HEK293 (cell line): ENCODE results near the gene ZNF324.

Source experiments
- EGR2 ChIP-seq: fragments of 450-650 bp; formaldehyde crosslinking; IDR thresholded peaks from 2 replicates; pipeline ENCODE4 v1.5.1; 2016; ENCODE audit warnings: low read depth, missing biosample characterization, missing genetic modification characterization
- GLI2 ChIP-seq: fragments of 450-650 bp; formaldehyde crosslinking; IDR thresholded peaks from 2 replicates; pipeline ENCODE4; 2017; ENCODE audit warnings: missing biosample characterization, missing genetic modification characterization, low read depth, borderline replicate concordance
- GLI4 ChIP-seq: fragments of 450-650 bp; formaldehyde crosslinking; IDR thresholded peaks from 2 replicates; pipeline ENCODE4 v1.5.1; 2016; ENCODE audit warnings: missing biosample characterization, missing genetic modification characterization
- KLF1 ChIP-seq: fragments of 450-650 bp; formaldehyde crosslinking; IDR thresholded peaks from 2 replicates; pipeline ENCODE4 v1.5.1; 2016; ENCODE audit warnings: missing biosample characterization, missing genetic modification characterization
- KLF7 ChIP-seq: fragments of 450-650 bp; formaldehyde crosslinking; IDR thresholded peaks from 2 replicates; pipeline ENCODE4 v1.5.1; 2016; ENCODE audit warnings: missing biosample characterization, missing genetic modification characterization, borderline replicate concordance
- PRDM2 ChIP-seq: fragments of 450-650 bp; formaldehyde crosslinking; IDR thresholded peaks from 2 replicates; pipeline ENCODE4 v1.5.1; 2016; ENCODE audit warnings: missing biosample characterization, missing genetic modification characterization, borderline replicate concordance
- SCRT1 ChIP-seq: fragments of 450-650 bp; formaldehyde crosslinking; IDR thresholded peaks from 2 replicates; pipeline ENCODE4 v1.5.1; 2016; ENCODE audit warnings: missing biosample characterization, missing genetic modification characterization, borderline replicate concordance
- SP3 ChIP-seq: fragments of 450-650 bp; formaldehyde crosslinking; IDR thresholded peaks from 2 replicates; pipeline ENCODE4 v1.5.1; 2016; ENCODE audit warnings: missing biosample characterization, missing genetic modification characterization
- ZBTB1 ChIP-seq: fragments of 450-650 bp; formaldehyde crosslinking; IDR thresholded peaks from 2 replicates; pipeline ENCODE4 v1.5.1; 2016; ENCODE audit warnings: missing biosample characterization, missing genetic modification characterization
- ZNF16 ChIP-seq: fragments of 450-650 bp; formaldehyde crosslinking; IDR thresholded peaks from 2 replicates; pipeline ENCODE4 v1.5.1; 2016; ENCODE audit warnings: low read depth, missing biosample characterization, missing genetic modification characterization
- ZNF24 ChIP-seq: fragments of 450-650 bp; formaldehyde crosslinking; IDR thresholded peaks from 2 replicates; pipeline ENCODE4 v1.5.1; 2016; ENCODE audit warnings: missing biosample characterization, missing genetic modification characterization
- ZNF266 ChIP-seq: fragments of 450-650 bp; formaldehyde crosslinking; IDR thresholded peaks from 2 replicates; pipeline ENCODE4 v1.5.1; 2016; ENCODE audit warnings: missing biosample characterization, missing genetic modification characterization, low read depth
- ZNF404 ChIP-seq: fragments of 450-650 bp; formaldehyde crosslinking; IDR thresholded peaks from 2 replicates; pipeline ENCODE4 v1.5.1; 2017; ENCODE audit warnings: missing biosample characterization, missing genetic modification characterization
- ZNF473 ChIP-seq: fragments of 450-650 bp; formaldehyde crosslinking; IDR thresholded peaks from 2 replicates; pipeline ENCODE4 v1.5.1; 2017; ENCODE audit warnings: missing biosample characterization, missing genetic modification characterization
- ZNF488 ChIP-seq: fragments of 450-650 bp; formaldehyde crosslinking; IDR thresholded peaks from 2 replicates; pipeline ENCODE4 v1.5.1; 2016; ENCODE audit warnings: missing biosample characterization, missing genetic modification characterization
- ZNF510 ChIP-seq: fragments of 450-650 bp; formaldehyde crosslinking; IDR thresholded peaks from 2 replicates; pipeline ENCODE4 v1.5.1; 2018; ENCODE audit warnings: mild to moderate bottlenecking, missing genetic modification characterization, missing biosample characterization; ENCODE audit not compliant: insufficient replicate concordance
- ZNF560 ChIP-seq: fragments of 450-650 bp; formaldehyde crosslinking; IDR thresholded peaks from 2 replicates; pipeline ENCODE4 v1.5.1; 2017; ENCODE audit warnings: missing biosample characterization, missing genetic modification characterization, borderline replicate concordance
- ZNF580 ChIP-seq: fragments of 450-650 bp; formaldehyde crosslinking; IDR thresholded peaks from 2 replicates; pipeline ENCODE4 v1.5.1; 2016; ENCODE audit warnings: missing biosample characterization, missing genetic modification characterization
- ZNF600 ChIP-seq: fragments of 450-650 bp; formaldehyde crosslinking; IDR thresholded peaks from 2 replicates; pipeline ENCODE4 v1.5.1; 2016; ENCODE audit warnings: missing biosample characterization, missing genetic modification characterization
- ZNF629 ChIP-seq: fragments of 450-650 bp; formaldehyde crosslinking; IDR thresholded peaks from 2 replicates; pipeline ENCODE4 v1.5.1; 2017; ENCODE audit warnings: missing biosample characterization, missing genetic modification characterization
- ZNF664 ChIP-seq: fragments of 450-650 bp; formaldehyde crosslinking; IDR thresholded peaks from 2 replicates; pipeline ENCODE4 v1.5.1; 2016; ENCODE audit warnings: missing biosample characterization, missing genetic modification characterization
- ZNF792 ChIP-seq: fragments of 450-650 bp; formaldehyde crosslinking; IDR thresholded peaks from 2 replicates; pipeline ENCODE4 v1.5.1; 2016; ENCODE audit warnings: missing biosample characterization, missing genetic modification characterization
- TF ChIP-seq, protein P1 (sequence below): fragments of 450-650 bp; formaldehyde crosslinking; IDR thresholded peaks from 2 replicates; pipeline ENCODE4 v1.5.1; 2016; ENCODE audit warnings: missing biosample characterization, missing genetic modification characterization
- TF ChIP-seq, protein P2 (sequence below): fragments of 450-650 bp; formaldehyde crosslinking; IDR thresholded peaks from 2 replicates; pipeline ENCODE4 v1.5.1; 2016; ENCODE audit warnings: missing biosample characterization, missing genetic modification characterization
- TF ChIP-seq, protein P3 (sequence below): fragments of 450-650 bp; formaldehyde crosslinking; IDR thresholded peaks from 2 replicates; pipeline ENCODE4 v1.5.1; 2017; ENCODE audit warnings: missing biosample characterization, missing genetic modification characterization

The ZNF324 gene

DNA sequence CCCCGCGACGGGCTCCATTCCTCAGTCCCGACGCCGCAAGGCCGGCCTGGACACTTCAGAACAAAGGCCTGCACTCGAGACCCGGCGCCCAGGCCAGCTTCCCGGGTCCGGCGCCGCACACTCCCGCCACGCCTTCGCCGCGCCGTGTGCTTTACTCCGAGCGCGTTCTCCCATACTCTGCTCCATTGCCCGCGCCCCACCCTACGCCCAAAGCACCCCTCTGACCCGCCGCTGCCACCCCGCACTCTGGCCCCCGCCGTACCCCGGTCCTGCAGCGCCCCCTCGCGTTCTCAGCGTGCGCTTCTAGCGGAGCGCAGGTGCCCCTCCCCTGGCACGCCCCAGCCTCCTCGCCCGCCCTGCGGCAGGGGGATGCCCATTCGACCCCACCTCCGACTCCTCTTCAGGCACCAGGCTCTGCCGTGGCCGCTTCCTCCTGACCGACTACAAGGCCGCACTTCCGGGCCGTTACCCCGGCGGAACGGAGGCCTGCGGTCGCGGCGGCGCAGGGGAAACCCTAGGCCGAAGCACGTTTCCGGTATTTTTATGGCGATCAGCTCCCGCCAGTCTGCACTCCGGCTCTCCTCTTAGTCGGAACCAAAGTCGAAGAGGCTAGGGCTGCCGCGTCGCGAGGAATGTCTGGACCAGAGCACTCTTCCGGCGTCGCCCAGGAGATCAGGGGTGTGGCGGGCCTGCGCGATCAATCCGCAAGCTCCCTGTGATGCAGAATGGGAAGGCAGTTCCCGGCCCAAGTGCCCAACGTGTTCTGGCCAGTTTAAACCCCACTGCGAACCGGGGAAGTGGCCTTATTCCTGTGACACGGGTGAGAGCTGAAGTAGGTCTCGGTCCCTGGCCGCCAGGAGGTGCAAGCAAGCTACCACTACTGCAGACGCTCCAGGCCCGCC lies 52.7 kb downstream of the ZNF324 start, which contains the start of gene ZBTB45 (continued):
- TF ChIP-seq PRDM2 (tag by site-specific recombination), result 0 out of 2 replicates have a peak, but pooled peaks have one; percentile 79
- no peak for TF ChIP-seq ZNF560
- no peak for TF ChIP-seq ZNF266 (tag by site-specific recombination)
- no peak for TF ChIP-seq SCRT1 (tag by site-specific recombination)
- TF ChIP-seq, protein P1, sequence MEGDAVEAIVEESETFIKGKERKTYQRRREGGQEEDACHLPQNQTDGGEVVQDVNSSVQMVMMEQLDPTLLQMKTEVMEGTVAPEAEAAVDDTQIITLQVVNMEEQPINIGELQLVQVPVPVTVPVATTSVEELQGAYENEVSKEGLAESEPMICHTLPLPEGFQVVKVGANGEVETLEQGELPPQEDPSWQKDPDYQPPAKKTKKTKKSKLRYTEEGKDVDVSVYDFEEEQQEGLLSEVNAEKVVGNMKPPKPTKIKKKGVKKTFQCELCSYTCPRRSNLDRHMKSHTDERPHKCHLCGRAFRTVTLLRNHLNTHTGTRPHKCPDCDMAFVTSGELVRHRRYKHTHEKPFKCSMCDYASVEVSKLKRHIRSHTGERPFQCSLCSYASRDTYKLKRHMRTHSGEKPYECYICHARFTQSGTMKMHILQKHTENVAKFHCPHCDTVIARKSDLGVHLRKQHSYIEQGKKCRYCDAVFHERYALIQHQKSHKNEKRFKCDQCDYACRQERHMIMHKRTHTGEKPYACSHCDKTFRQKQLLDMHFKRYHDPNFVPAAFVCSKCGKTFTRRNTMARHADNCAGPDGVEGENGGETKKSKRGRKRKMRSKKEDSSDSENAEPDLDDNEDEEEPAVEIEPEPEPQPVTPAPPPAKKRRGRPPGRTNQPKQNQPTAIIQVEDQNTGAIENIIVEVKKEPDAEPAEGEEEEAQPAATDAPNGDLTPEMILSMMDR, result peak; percentile 99
- TF ChIP-seq EGR2 (tag by site-specific recombination), result peak; percentile 69
- TF ChIP-seq ZNF16 (tag by site-specific recombination), result no peak
- peak; percentile 96 for TF ChIP-seq KLF7
- peak; percentile 89 for TF ChIP-seq ZNF629 (tag by site-specific recombination)
- peak; percentile 95 for TF ChIP-seq SP3 (tag by site-specific recombination)
- peak; percentile 96 for TF ChIP-seq ZNF24 (tag by site-specific recombination)
- TF ChIP-seq GLI2 (tag by site-specific recombination), result no peak; the same call in 1 of the 2 replicates
- TF ChIP-seq ZNF473, result no peak
- peak; percentile 65; the same call in 1 of the 2 replicates for TF ChIP-seq ZBTB1 (tag by site-specific recombination)
- no peak for TF ChIP-seq ZNF488 (tag by site-specific recombination)
- peak; percentile 89; the same call in 1 of the 2 replicates for TF ChIP-seq GLI4 (tag by site-specific recombination)
- no peak for TF ChIP-seq ZNF510 (tag by site-specific recombination)
- TF ChIP-seq ZNF792 (tag by site-specific recombination), result peak; percentile 75; the same call in 1 of the 2 replicates
- TF ChIP-seq, protein P2, sequence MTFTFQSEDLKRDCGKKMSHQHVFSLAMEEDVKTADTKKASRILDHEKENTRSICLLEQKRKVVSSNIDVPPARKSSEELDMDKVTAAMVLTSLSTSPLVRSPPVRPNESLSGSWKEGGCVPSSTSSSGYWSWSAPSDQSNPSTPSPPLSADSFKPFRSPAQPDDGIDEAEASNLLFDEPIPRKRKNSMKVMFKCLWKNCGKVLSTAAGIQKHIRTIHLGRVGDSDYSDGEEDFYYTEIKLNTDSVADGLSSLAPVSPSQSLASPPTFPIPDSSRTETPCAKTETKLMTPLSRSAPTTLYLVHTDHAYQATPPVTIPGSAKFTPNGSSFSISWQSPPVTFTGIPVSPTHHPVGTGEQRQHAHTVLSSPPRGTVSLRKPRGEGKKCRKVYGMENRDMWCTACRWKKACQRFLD (tag by site-specific recombination), result no peak
- TF ChIP-seq ZNF580 (tag by site-specific recombination), result peak; percentile 100
- peak; percentile 67; the same call in 1 of the 2 replicates for TF ChIP-seq ZNF664
- peak; percentile 97 for TF ChIP-seq KLF1 (tag by site-specific recombination)
- TF ChIP-seq ZNF404 (tag by site-specific recombination), result no peak
- TF ChIP-seq ZNF600 (tag by site-specific recombination), result peak; percentile 73
- TF ChIP-seq, protein P3, sequence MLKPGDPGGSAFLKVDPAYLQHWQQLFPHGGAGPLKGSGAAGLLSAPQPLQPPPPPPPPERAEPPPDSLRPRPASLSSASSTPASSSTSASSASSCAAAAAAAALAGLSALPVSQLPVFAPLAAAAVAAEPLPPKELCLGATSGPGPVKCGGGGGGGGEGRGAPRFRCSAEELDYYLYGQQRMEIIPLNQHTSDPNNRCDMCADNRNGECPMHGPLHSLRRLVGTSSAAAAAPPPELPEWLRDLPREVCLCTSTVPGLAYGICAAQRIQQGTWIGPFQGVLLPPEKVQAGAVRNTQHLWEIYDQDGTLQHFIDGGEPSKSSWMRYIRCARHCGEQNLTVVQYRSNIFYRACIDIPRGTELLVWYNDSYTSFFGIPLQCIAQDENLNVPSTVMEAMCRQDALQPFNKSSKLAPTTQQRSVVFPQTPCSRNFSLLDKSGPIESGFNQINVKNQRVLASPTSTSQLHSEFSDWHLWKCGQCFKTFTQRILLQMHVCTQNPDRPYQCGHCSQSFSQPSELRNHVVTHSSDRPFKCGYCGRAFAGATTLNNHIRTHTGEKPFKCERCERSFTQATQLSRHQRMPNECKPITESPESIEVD (tag by site-specific recombination), result no peak
